Measurements from ENCODE around the gene PMCH. TPM values are rescaled to one million over a fixed set of nuclear protein-coding genes. Genes with fewer than 3 reads are reported as not detected.
"Not testable (repeated sequence)": the region's sequence is repeated elsewhere in the genome, so short reads cannot be mapped to it uniquely, and the experiment has no call there.

PMCH gene, protein sequence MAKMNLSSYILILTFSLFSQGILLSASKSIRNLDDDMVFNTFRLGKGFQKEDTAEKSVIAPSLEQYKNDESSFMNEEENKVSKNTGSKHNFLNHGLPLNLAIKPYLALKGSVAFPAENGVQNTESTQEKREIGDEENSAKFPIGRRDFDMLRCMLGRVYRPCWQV
- total RNA-seq, result 1 to 10 TPM in 2 of 5 donors, under 1 TPM in 1, not detected in 2; 0.76 to 1.6 (median 1.2) TPM
- not detected for total RNA-seq (2013)
- 0 to 0.88 (median 0.17) reads per million in 29 experiments for total RNA-seq

DNA sequence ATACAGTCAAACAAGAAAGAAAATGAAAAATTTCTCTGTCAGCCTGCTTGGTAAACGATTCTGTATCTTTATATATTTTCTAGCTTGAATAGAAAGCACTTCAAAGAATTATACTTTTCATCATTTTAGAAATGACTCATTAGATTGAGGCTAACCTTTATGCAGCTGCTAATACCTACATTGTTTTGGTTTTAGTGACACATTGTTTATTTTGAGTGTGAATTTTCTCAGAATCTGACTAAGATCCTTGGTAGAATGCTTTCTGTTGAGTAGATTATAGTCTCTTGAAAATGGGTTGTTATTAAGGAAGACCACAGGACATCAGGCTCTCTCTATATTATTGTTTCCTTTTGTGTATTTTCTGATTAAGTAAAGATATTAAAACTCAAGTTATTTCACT, at the start of gene PMCH:
TSS of gene PMCH (minus strand) at position 45 of the 400 bp plus-strand sequence. CDS start 63 bp downstream, outside the sequence.
- no peaks in the 10 kb centered on the region for H3K9me3 Mint-ChIP-seq
- no peaks in the 10 kb centered on the region for H3K27me3 Mint-ChIP-seq
- Histone ChIP-seq H3K9me3 (no peaks in the 10 kb centered on the region), H3K4me1 (ENCODE audit: control insufficient read depth in 1 of 2, extremely low read depth in 1 of 2, insufficient read depth in 2 of 2, low read length in 2 of 2) (no peaks in the 10 kb centered on the region), H3K36me3 (ENCODE audit: control insufficient read depth in 2 of 2, extremely low read depth in 1 of 2, insufficient read depth in 1 of 2, low read length in 1 of 2) (no peaks in the 10 kb centered on the region), H3K27ac (ENCODE audit: low read length) (no peak within 1 kb of the TSS), H3K27me3 (replicated peaks in 1 of 2; ENCODE audit: control insufficient read depth in 2 of 2, extremely low read depth in 1 of 2, insufficient read depth in 2 of 2, low read length in 1 of 2) (no peaks in the 10 kb centered on the region), H3K4me3 (ENCODE audit: control insufficient read depth in 1 of 2, extremely low read depth in 1 of 2, low read length in 1 of 2) (no peak within 1 kb of the TSS)
- DNase-seq, result no peak
- peak in 2 of 4 experiments; percentile 16 to 27 for ATAC-seq (replicated peaks in 1 of 4)
- no peak within 1 kb of the TSS for H3K4me3 Mint-ChIP-seq
- ChIA-PET CTCF (no interaction called here), POLR2A (no interaction called here)
- H3K4me1 Mint-ChIP-seq, result peaks cover 0 to 2% (median 0%) of the 10 kb centered on the region in 3 donors
- peaks cover 5% of the 10 kb centered on the region for H3K36me3 Mint-ChIP-seq
- H3K27ac Mint-ChIP-seq, result no peak within 1 kb of the TSS
- WGBS (ENCODE audit: insufficient coverage), result no CpG with 5 or more reads among the region's 1 CpG

DNA sequence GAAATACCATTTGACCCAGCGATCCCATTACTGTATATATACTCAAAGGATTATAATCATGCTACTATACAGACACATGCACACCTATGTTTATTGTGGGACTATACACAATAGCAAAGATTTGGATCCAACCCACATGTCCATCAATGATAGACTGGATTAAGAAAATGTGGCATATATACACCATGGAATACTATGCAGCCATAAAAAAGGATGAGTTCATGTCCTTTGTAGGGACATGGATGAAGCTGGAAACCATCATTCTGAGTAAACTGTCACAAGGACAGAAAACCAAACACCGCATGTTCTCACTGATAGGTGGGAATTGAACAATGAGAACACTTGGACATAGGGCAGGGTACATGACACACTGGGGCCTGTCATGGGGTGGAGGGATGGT, 43.2 kb upstream of the PMCH start:
- H3K27ac ChIP-seq (ENCODE audit: low read length); H3K27me3 ChIP-seq (replicated peaks in 1 of 2; ENCODE audit: control insufficient read depth in 2 of 2, extremely low read depth in 1 of 2, insufficient read depth in 2 of 2, low read length in 1 of 2); H3K4me3 ChIP-seq (ENCODE audit: control insufficient read depth in 1 of 2, extremely low read depth in 1 of 2, low read length in 1 of 2); DNase-seq; H3K4me3 Mint-ChIP-seq; H3K4me1 ChIP-seq (ENCODE audit: control insufficient read depth in 1 of 2, extremely low read depth in 1 of 2, insufficient read depth in 2 of 2, low read length in 2 of 2); CTCF ChIA-PET; ATAC-seq (replicated peaks in 1 of 4); H3K27me3 Mint-ChIP-seq; H3K36me3 Mint-ChIP-seq; H3K27ac Mint-ChIP-seq; POLR2A ChIA-PET; H3K9me3 ChIP-seq; H3K36me3 ChIP-seq (ENCODE audit: control insufficient read depth in 2 of 2, extremely low read depth in 1 of 2, insufficient read depth in 1 of 2, low read length in 1 of 2); H3K4me1 Mint-ChIP-seq: not testable (repeated sequence)
- H3K9me3 Mint-ChIP-seq, result peaks cover 10 to 20% (median 13%) of the 10 kb centered on the region in 3 donors
- WGBS (ENCODE audit: insufficient coverage), result 100% methylated on average over 1 of the region's 2 CpGs

DNA sequence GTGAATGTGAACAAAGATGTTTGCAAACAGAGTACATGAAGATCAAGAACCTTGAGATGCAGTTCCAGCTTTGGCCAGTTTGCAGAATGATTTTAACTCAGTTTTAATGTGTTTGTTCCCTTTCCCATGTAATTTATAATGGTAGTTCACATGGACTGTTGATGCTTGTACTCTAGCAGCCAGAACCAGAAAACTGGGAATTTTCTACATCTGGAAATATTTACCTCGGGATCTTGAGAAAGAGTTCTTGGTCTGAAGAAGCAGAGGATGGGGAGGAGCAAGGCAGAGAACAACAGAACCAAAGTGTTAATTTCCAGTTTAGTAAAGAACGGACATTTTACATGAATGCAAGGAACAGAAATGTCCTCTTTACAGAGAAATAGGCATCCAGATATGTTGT, 37.0 kb upstream of the PMCH start:
- no peaks in the 10 kb centered on the region for H3K4me1 Mint-ChIP-seq
- no peak for DNase-seq
- H3K4me3 ChIP-seq (ENCODE audit: control insufficient read depth in 1 of 2, extremely low read depth in 1 of 2, low read length in 1 of 2), result no peak overlapping the region
- ATAC-seq (replicated peaks in 1 of 4), result no peak
- no peaks in the 10 kb centered on the region for H3K4me1 ChIP-seq (ENCODE audit: control insufficient read depth in 1 of 2, extremely low read depth in 1 of 2, insufficient read depth in 2 of 2, low read length in 2 of 2)
- H3K9me3 Mint-ChIP-seq, result peaks cover 0 to 4% (median 2%) of the 10 kb centered on the region in 3 donors
- H3K9me3 ChIP-seq, result no peaks in the 10 kb centered on the region
- H3K27me3 ChIP-seq (replicated peaks in 1 of 2; ENCODE audit: control insufficient read depth in 2 of 2, extremely low read depth in 1 of 2, insufficient read depth in 2 of 2, low read length in 1 of 2), result no peaks in the 10 kb centered on the region
- no peak overlapping the region for H3K4me3 Mint-ChIP-seq
- H3K27me3 Mint-ChIP-seq, result peaks cover 1 to 14% of the 10 kb centered on the region in 2 donors
- no peak overlapping the region for H3K27ac ChIP-seq (ENCODE audit: low read length)
- CTCF ChIA-PET, result no interaction called here
- H3K36me3 ChIP-seq (ENCODE audit: control insufficient read depth in 2 of 2, extremely low read depth in 1 of 2, insufficient read depth in 1 of 2, low read length in 1 of 2), result no peaks in the 10 kb centered on the region
- H3K27ac Mint-ChIP-seq, result no peak overlapping the region
- no peaks in the 10 kb centered on the region for H3K36me3 Mint-ChIP-seq
- WGBS (ENCODE audit: insufficient coverage), result 58% methylated on average over 2 of the region's 2 CpGs
- POLR2A ChIA-PET, result no interaction called here

DNA sequence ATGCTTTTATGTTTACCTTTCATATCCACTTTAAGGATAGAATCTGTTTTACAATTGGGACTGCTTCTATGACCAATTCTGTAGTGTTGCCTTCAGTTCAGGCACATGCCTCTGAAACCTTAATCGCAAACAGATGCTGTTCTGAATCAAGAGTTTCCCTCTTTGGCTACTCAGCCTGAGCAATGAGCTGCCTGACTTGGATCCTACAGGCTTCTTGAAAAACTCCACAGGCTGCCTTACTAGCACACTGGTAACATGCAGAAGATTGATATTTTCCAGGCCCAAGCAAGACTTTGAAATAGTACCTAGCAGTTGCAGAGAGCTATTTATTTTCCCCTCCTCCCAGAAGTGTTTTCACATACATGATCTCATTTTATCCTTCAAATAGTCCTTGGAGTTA, 34.8 kb upstream of the PMCH start:
- ATAC-seq (replicated peaks in 1 of 4) (no peak), DNase-seq (no peak)
- no peaks in the 10 kb centered on the region for H3K36me3 ChIP-seq (ENCODE audit: control insufficient read depth in 2 of 2, extremely low read depth in 1 of 2, insufficient read depth in 1 of 2, low read length in 1 of 2)
- no peak overlapping the region for H3K27ac ChIP-seq (ENCODE audit: low read length)
- H3K27me3 ChIP-seq (replicated peaks in 1 of 2; ENCODE audit: control insufficient read depth in 2 of 2, extremely low read depth in 1 of 2, insufficient read depth in 2 of 2, low read length in 1 of 2), result no peaks in the 10 kb centered on the region
- ChIA-PET CTCF (interaction anchor here in 1 of 2 donors (0.7 kb wide), 1 partner anchor 21 kb away, joined by 4 read pairs; no protein-coding TSS in a partner anchor), POLR2A (interaction anchor here in 1 of 2 donors (0.8 kb wide), 1 partner anchor 591 kb away, joined by 3 read pairs; no protein-coding TSS in a partner anchor)
- peaks cover 1 to 14% of the 10 kb centered on the region in 2 donors for H3K27me3 Mint-ChIP-seq
- H3K4me3 ChIP-seq (ENCODE audit: control insufficient read depth in 1 of 2, extremely low read depth in 1 of 2, low read length in 1 of 2), result no peak overlapping the region
- no peaks in the 10 kb centered on the region for H3K4me1 ChIP-seq (ENCODE audit: control insufficient read depth in 1 of 2, extremely low read depth in 1 of 2, insufficient read depth in 2 of 2, low read length in 2 of 2)
- no peaks in the 10 kb centered on the region for H3K9me3 ChIP-seq
- H3K4me1 Mint-ChIP-seq, result no peaks in the 10 kb centered on the region
- H3K27ac Mint-ChIP-seq, result no peak overlapping the region
- H3K4me3 Mint-ChIP-seq, result no peak overlapping the region
- no peaks in the 10 kb centered on the region for H3K36me3 Mint-ChIP-seq
- 100% methylated on average over 1 of the region's 1 CpG for WGBS (ENCODE audit: insufficient coverage)
- peaks cover 0 to under 1% (median 0%) of the 10 kb centered on the region in 3 donors for H3K9me3 Mint-ChIP-seq

DNA sequence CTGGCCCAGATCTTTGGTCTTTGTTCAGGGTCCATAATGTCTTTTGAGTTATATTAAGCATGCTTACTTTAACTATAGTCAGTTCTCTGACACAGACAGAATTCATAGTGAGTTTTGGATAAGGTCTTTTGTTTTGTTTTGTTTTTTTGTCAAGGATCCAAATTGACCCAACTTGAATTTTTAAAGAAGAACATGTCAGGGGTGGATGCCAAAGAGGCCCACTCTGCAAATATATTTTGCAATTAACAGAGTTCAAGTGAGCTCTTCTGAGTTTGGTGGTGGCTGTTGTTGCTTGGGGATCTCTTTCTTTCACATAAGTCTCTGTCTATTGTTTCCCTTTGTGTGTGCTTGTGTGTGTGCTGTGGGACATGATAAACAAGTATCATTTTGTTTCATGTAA, 34.4 kb upstream of the PMCH start:
- Histone ChIP-seq H3K9me3 (no peaks in the 10 kb centered on the region), H3K27me3 (replicated peaks in 1 of 2; ENCODE audit: control insufficient read depth in 2 of 2, extremely low read depth in 1 of 2, insufficient read depth in 2 of 2, low read length in 1 of 2) (no peaks in the 10 kb centered on the region), H3K4me1 (ENCODE audit: control insufficient read depth in 1 of 2, extremely low read depth in 1 of 2, insufficient read depth in 2 of 2, low read length in 2 of 2) (no peaks in the 10 kb centered on the region), H3K36me3 (ENCODE audit: control insufficient read depth in 2 of 2, extremely low read depth in 1 of 2, insufficient read depth in 1 of 2, low read length in 1 of 2) (no peaks in the 10 kb centered on the region), H3K27ac (ENCODE audit: low read length) (no peak overlapping the region), H3K4me3 (ENCODE audit: control insufficient read depth in 1 of 2, extremely low read depth in 1 of 2, low read length in 1 of 2) (no peak overlapping the region)
- Mint-ChIP-seq H3K27me3 (peaks cover 1 to 12% of the 10 kb centered on the region in 2 donors), H3K4me1 (no peaks in the 10 kb centered on the region), H3K36me3 (no peaks in the 10 kb centered on the region), H3K9me3 (no peaks in the 10 kb centered on the region), H3K4me3 (no peak overlapping the region), H3K27ac (no peak overlapping the region)
- ChIA-PET CTCF (no interaction called here), POLR2A (no interaction called here)
- ATAC-seq (replicated peaks in 1 of 4), result no peak
- DNase-seq, result no peak

DNA sequence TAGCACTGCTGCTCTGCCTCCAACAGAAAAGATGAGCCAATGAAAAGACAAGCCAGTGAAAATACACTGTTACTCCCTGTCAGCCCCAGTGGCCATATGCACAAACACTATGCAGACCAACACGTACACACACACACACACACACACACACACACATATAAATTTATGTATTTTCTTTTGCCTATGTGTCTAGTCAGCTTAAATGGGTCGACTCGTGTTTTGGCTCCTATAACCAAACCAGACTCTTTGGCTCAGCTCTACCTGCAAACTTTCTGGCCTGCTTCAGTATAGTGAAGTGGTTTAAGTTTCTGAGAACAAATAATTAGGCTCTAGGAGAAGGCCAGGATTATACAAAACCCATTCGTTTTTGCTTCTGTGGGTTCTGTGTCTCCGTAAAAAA, 30.3 kb upstream of the PMCH start:
- H3K9me3 Mint-ChIP-seq, result no peaks in the 10 kb centered on the region

DNA sequence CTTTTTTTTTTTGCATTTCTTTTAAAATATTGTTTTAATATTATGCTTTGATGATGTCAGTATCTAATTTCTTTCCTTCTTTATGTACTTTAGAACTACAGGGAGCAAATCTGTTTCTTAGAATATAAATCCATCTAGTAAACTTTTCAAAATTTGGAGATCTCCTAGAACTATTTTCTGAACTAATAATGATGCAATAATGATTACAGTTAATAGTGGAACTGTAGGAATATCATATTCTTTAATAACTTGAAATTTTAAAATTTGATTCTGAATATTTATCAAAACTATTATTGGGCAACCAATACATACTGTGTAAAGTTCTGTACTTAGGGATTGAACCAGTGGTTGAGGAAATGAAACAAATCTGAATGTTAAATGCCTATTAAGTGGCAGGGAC, 23.1 kb upstream of the PMCH start:
- H3K27ac Mint-ChIP-seq, result no peak overlapping the region
- DNase-seq, result no peak
- ChIA-PET POLR2A (no interaction called here), CTCF (interaction anchor here in 1 of 2 donors (0.6 kb wide), 1 partner anchor 281 kb away, joined by 3 read pairs; no protein-coding TSS in a partner anchor)
- H3K4me1 Mint-ChIP-seq, result no peaks in the 10 kb centered on the region
- no peaks in the 10 kb centered on the region for H3K9me3 ChIP-seq
- H3K4me3 Mint-ChIP-seq, result no peak overlapping the region
- no peak overlapping the region for H3K4me3 ChIP-seq (ENCODE audit: control insufficient read depth in 1 of 2, extremely low read depth in 1 of 2, low read length in 1 of 2)
- no peaks in the 10 kb centered on the region for H3K9me3 Mint-ChIP-seq
- no peaks in the 10 kb centered on the region for H3K36me3 Mint-ChIP-seq
- no peak overlapping the region for H3K27ac ChIP-seq (ENCODE audit: low read length)
- H3K27me3 Mint-ChIP-seq, result no peaks in the 10 kb centered on the region
- ATAC-seq (replicated peaks in 1 of 4), result no peak
- no peaks in the 10 kb centered on the region for H3K4me1 ChIP-seq (ENCODE audit: control insufficient read depth in 1 of 2, extremely low read depth in 1 of 2, insufficient read depth in 2 of 2, low read length in 2 of 2)
- no peaks in the 10 kb centered on the region for H3K36me3 ChIP-seq (ENCODE audit: control insufficient read depth in 2 of 2, extremely low read depth in 1 of 2, insufficient read depth in 1 of 2, low read length in 1 of 2)
- H3K27me3 ChIP-seq (replicated peaks in 1 of 2; ENCODE audit: control insufficient read depth in 2 of 2, extremely low read depth in 1 of 2, insufficient read depth in 2 of 2, low read length in 1 of 2), result no peaks in the 10 kb centered on the region

More for the DNA sequence above, 30.3 kb upstream of the PMCH start:
- POLR2A ChIA-PET, result no interaction called here
- no peak for ATAC-seq (replicated peaks in 1 of 4)
- Histone ChIP-seq H3K9me3 (no peaks in the 10 kb centered on the region), H3K4me3 (ENCODE audit: control insufficient read depth in 1 of 2, extremely low read depth in 1 of 2, low read length in 1 of 2) (no peak overlapping the region), H3K4me1 (ENCODE audit: control insufficient read depth in 1 of 2, extremely low read depth in 1 of 2, insufficient read depth in 2 of 2, low read length in 2 of 2) (no peaks in the 10 kb centered on the region), H3K36me3 (ENCODE audit: control insufficient read depth in 2 of 2, extremely low read depth in 1 of 2, insufficient read depth in 1 of 2, low read length in 1 of 2) (no peaks in the 10 kb centered on the region), H3K27me3 (replicated peaks in 1 of 2; ENCODE audit: control insufficient read depth in 2 of 2, extremely low read depth in 1 of 2, insufficient read depth in 2 of 2, low read length in 1 of 2) (no peaks in the 10 kb centered on the region), H3K27ac (ENCODE audit: low read length) (no peak overlapping the region)
- CTCF ChIA-PET, result no interaction called here
- Mint-ChIP-seq H3K4me1 (no peaks in the 10 kb centered on the region), H3K4me3 (no peak overlapping the region), H3K27ac (no peak overlapping the region), H3K27me3 (peaks cover 1 to 12% of the 10 kb centered on the region in 2 donors), H3K36me3 (no peaks in the 10 kb centered on the region)
- WGBS (ENCODE audit: insufficient coverage), result no CpG with 5 or more reads among the region's 5 CpGs
- DNase-seq, result no peak
